Tibial nerve (tissue), 4 donors: ENCODE measurements around the gene DLGAP4.

Experiments
- EP300 ChIP-seq, 2 donors: sonication (generic); formaldehyde crosslinking; IDR thresholded peaks; one replicate each; pipeline ENCODE4 v1.6.1; 2017; ENCODE audit warnings: antibody characterized with exemption in 2 of 2, mild to moderate bottlenecking in 1 of 2
- POLR2A ChIP-seq, 2 donors: fragments of 450-650 bp; IDR thresholded peaks; one replicate each; pipeline ENCODE4 v1.6.1; 2017; ENCODE audit warnings: antibody characterized with exemption in 2 of 2, mild to moderate bottlenecking in 2 of 2, moderate library complexity in 2 of 2
- TF ChIP-seq, protein P1 (sequence below), 5 experiments: fragments of 200-600 bp in 3 of 5; fragments of 450-650 bp in 2 of 5; sonication (generic) in 3 of 5; IDR thresholded peaks; one replicate each; pipeline ENCODE4 v1.5.1; 2016 to 2019; ENCODE audit warnings: antibody characterized with exemption in 5 of 5, mild to moderate bottlenecking in 3 of 5, moderate library complexity in 2 of 5

DNA sequence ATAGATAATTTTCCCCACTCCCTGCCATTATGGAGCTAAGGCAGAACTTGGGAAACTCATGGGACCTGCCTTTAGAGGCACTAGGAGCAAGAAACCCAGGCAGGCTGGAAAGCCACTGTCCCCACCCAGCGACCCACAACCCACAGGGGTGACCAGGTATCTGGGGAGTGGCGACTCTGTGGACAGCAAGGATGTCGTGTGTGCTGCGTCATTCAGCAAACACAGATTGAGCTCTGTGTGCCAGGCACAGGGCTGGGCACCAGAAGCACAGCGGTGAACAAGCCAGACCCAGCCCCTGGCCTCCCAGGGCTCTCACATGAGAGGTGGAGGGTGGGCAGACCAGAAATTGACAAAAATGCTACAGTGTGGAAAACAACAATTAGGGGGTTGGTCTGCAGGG lies 27.7 kb downstream of the DLGAP4 start:
- no peak for TF ChIP-seq EP300 (IDR thresholded peaks at IDR 0.05)
- TF ChIP-seq, protein P1, sequence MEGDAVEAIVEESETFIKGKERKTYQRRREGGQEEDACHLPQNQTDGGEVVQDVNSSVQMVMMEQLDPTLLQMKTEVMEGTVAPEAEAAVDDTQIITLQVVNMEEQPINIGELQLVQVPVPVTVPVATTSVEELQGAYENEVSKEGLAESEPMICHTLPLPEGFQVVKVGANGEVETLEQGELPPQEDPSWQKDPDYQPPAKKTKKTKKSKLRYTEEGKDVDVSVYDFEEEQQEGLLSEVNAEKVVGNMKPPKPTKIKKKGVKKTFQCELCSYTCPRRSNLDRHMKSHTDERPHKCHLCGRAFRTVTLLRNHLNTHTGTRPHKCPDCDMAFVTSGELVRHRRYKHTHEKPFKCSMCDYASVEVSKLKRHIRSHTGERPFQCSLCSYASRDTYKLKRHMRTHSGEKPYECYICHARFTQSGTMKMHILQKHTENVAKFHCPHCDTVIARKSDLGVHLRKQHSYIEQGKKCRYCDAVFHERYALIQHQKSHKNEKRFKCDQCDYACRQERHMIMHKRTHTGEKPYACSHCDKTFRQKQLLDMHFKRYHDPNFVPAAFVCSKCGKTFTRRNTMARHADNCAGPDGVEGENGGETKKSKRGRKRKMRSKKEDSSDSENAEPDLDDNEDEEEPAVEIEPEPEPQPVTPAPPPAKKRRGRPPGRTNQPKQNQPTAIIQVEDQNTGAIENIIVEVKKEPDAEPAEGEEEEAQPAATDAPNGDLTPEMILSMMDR (IDR thresholded peaks at IDR 0.05) = no peak
- TF ChIP-seq POLR2A (IDR thresholded peaks at IDR 0.05) = no peak
